Measurements from ENCODE around the gene BPIFB6.

Gene BPIFB6

GRCh38 chr20:33002087-33002808, 29.2 kb upstream of the BPIFB6 start:
- H3K36me3 ChIP-seq (ENCODE audit: insufficient read depth, insufficient read length, low read length) = no peaks in the 10 kb centered on the region
- H3K4me1 ChIP-seq (ENCODE audit: insufficient read depth, insufficient read length) = peaks cover 7% of the 10 kb centered on the region
- DNase-seq (ENCODE audit: low read depth, low spot score) = no peak
- no peak for TF ChIP-seq ZNF274 (IDR thresholded peaks at IDR 0.05; ENCODE audit: low read depth, low read length)
- TF ChIP-seq SUZ12 (IDR thresholded peaks at IDR 0.05; ENCODE audit: extremely low read depth, insufficient read depth, insufficient read length) = no peak
- no peak for TF ChIP-seq YY1 (IDR thresholded peaks at IDR 0.05; ENCODE audit: insufficient read depth, insufficient read length)
- no peak overlapping the region for H3K4me3 ChIP-seq (ENCODE audit: insufficient read length, low read depth)
- H3K9me3 ChIP-seq (ENCODE audit: insufficient read depth, low read length) = peaks cover 10% of the 10 kb centered on the region
- no peaks in the 10 kb centered on the region for H3K27me3 ChIP-seq (ENCODE audit: insufficient read depth, insufficient read length)
- H3K9ac ChIP-seq (ENCODE audit: insufficient read length, low read depth) = no peak overlapping the region

GRCh38 chr20:33004141-33004751, 27.2 kb upstream of the BPIFB6 start, which contains the start of gene SUN5:
Gene SUN5, minus strand, starts transcription at chr20:33004433. Its CDS starts 93 bp downstream, at chr20:33004340.
- TF ChIP-seq SUZ12 (IDR thresholded peaks at IDR 0.05; ENCODE audit: extremely low read depth, insufficient read depth, insufficient read length) (no peak), YY1 (IDR thresholded peaks at IDR 0.05; ENCODE audit: insufficient read depth, insufficient read length) (no peak), ZNF274 (IDR thresholded peaks at IDR 0.05; ENCODE audit: low read depth, low read length) (no peak)

GRCh38 chr20:33005132-33005566, 26.3 kb upstream of the BPIFB6 start:
- DNase-seq (ENCODE audit: low read depth, low spot score) = peak; percentile 32
- Histone ChIP-seq H3K9me3 (ENCODE audit: insufficient read depth, low read length) (peaks cover 10% of the 10 kb centered on the region), H3K9ac (ENCODE audit: insufficient read length, low read depth) (no peak overlapping the region), H3K36me3 (ENCODE audit: insufficient read depth, insufficient read length, low read length) (no peaks in the 10 kb centered on the region), H3K4me3 (ENCODE audit: insufficient read length, low read depth) (no peak overlapping the region), H3K4me1 (ENCODE audit: insufficient read depth, insufficient read length) (peaks cover 6% of the 10 kb centered on the region), H3K27me3 (ENCODE audit: insufficient read depth, insufficient read length) (no peaks in the 10 kb centered on the region)
- TF ChIP-seq YY1 (IDR thresholded peaks at IDR 0.05; ENCODE audit: insufficient read depth, insufficient read length) = no peak
- no peak for TF ChIP-seq SUZ12 (IDR thresholded peaks at IDR 0.05; ENCODE audit: extremely low read depth, insufficient read depth, insufficient read length)
- no peak for TF ChIP-seq ZNF274 (IDR thresholded peaks at IDR 0.05; ENCODE audit: low read depth, low read length)

More at GRCh38 chr20:33004141-33004751, 27.2 kb upstream of the BPIFB6 start, which contains the start of gene SUN5:
- H3K9me3 ChIP-seq (ENCODE audit: insufficient read depth, low read length) = peaks cover 10% of the 10 kb centered on the region
- peaks cover 7% of the 10 kb centered on the region for H3K4me1 ChIP-seq (ENCODE audit: insufficient read depth, insufficient read length)
- no peaks in the 10 kb centered on the region for H3K36me3 ChIP-seq (ENCODE audit: insufficient read depth, insufficient read length, low read length)
- no peaks in the 10 kb centered on the region for H3K27me3 ChIP-seq (ENCODE audit: insufficient read depth, insufficient read length)
- no peak within 1 kb of the TSS for H3K4me3 ChIP-seq (ENCODE audit: insufficient read length, low read depth)
- no peak for DNase-seq (ENCODE audit: low read depth, low spot score)
- no peak within 1 kb of the TSS for H3K9ac ChIP-seq (ENCODE audit: insufficient read length, low read depth)

- peaks cover 10% of the 10 kb centered on the region for H3K9me3 ChIP-seq (ENCODE audit: insufficient read depth, low read length)
- DNase-seq (ENCODE audit: low read depth, low spot score) = no peak
- TF ChIP-seq YY1 (IDR thresholded peaks at IDR 0.05; ENCODE audit: insufficient read depth, insufficient read length) (no peak), ZNF274 (IDR thresholded peaks at IDR 0.05; ENCODE audit: low read depth, low read length) (no peak), SUZ12 (IDR thresholded peaks at IDR 0.05; ENCODE audit: extremely low read depth, insufficient read depth, insufficient read length) (no peak)
- H3K36me3 ChIP-seq (ENCODE audit: insufficient read depth, insufficient read length, low read length) = no peaks in the 10 kb centered on the region
- H3K9ac ChIP-seq (ENCODE audit: insufficient read length, low read depth) = no peak overlapping the region
- no peak overlapping the region for H3K4me3 ChIP-seq (ENCODE audit: insufficient read length, low read depth)
- peaks cover 3% of the 10 kb centered on the region for H3K4me1 ChIP-seq (ENCODE audit: insufficient read depth, insufficient read length)
- H3K27me3 ChIP-seq (ENCODE audit: insufficient read depth, insufficient read length) = peaks cover 3% of the 10 kb centered on the region
Observed at GRCh38 chr20:33005908-33006775, 25.3 kb upstream of the BPIFB6 start.

GRCh38 chr20:33006776-33007375, 24.6 kb upstream of the BPIFB6 start:
- Histone ChIP-seq H3K4me3 (ENCODE audit: insufficient read length, low read depth) (no peak overlapping the region), H3K36me3 (ENCODE audit: insufficient read depth, insufficient read length, low read length) (no peaks in the 10 kb centered on the region), H3K4me1 (ENCODE audit: insufficient read depth, insufficient read length) (peaks cover 2% of the 10 kb centered on the region), H3K9me3 (ENCODE audit: insufficient read depth, low read length) (peaks cover 10% of the 10 kb centered on the region), H3K9ac (ENCODE audit: insufficient read length, low read depth) (no peak overlapping the region), H3K27me3 (ENCODE audit: insufficient read depth, insufficient read length) (peaks cover 3% of the 10 kb centered on the region)
- no peak for DNase-seq (ENCODE audit: low read depth, low spot score)
- TF ChIP-seq YY1 (IDR thresholded peaks at IDR 0.05; ENCODE audit: insufficient read depth, insufficient read length) = no peak
- no peak for TF ChIP-seq ZNF274 (IDR thresholded peaks at IDR 0.05; ENCODE audit: low read depth, low read length)
- TF ChIP-seq SUZ12 (IDR thresholded peaks at IDR 0.05; ENCODE audit: extremely low read depth, insufficient read depth, insufficient read length) = no peak

GRCh38 chr20:33007376-33008335, 23.8 kb upstream of the BPIFB6 start, which contains the start of gene BPIFB2:
Gene BPIFB2, plus strand, starts transcription at chr20:33007704. Its CDS starts 871 bp downstream, at chr20:33008575.
- peaks cover 2% of the 10 kb centered on the region for H3K4me1 ChIP-seq (ENCODE audit: insufficient read depth, insufficient read length)
- TF ChIP-seq SUZ12 (IDR thresholded peaks at IDR 0.05; ENCODE audit: extremely low read depth, insufficient read depth, insufficient read length) = no peak
- no peak for TF ChIP-seq YY1 (IDR thresholded peaks at IDR 0.05; ENCODE audit: insufficient read depth, insufficient read length)
- TF ChIP-seq ZNF274 (IDR thresholded peaks at IDR 0.05; ENCODE audit: low read depth, low read length) = no peak
- H3K27me3 ChIP-seq (ENCODE audit: insufficient read depth, insufficient read length) = peaks cover 3% of the 10 kb centered on the region

More at GRCh38 chr20:33007376-33008335, 23.8 kb upstream of the BPIFB6 start, which contains the start of gene BPIFB2:
- H3K36me3 ChIP-seq (ENCODE audit: insufficient read depth, insufficient read length, low read length) = no peaks in the 10 kb centered on the region
- no peak within 1 kb of the TSS for H3K4me3 ChIP-seq (ENCODE audit: insufficient read length, low read depth)
- H3K9ac ChIP-seq (ENCODE audit: insufficient read length, low read depth) = no peak within 1 kb of the TSS
- peaks cover 10% of the 10 kb centered on the region for H3K9me3 ChIP-seq (ENCODE audit: insufficient read depth, low read length)
- no peak for DNase-seq (ENCODE audit: low read depth, low spot score)

Measured in NT2/D1 (cell line).